ENCODE data around the gene GPC5.

GPC5 gene

GRCh38 chr13:91576590-91576989 is 178.2 kb downstream of the GPC5 start:
- H3K36me3 ChIP-seq: no peaks in the 10 kb centered on the region
- no peak for TF ChIP-seq CTCF (IDR thresholded peaks at IDR 0.05)
- no peak overlapping the region for H3K4me3 ChIP-seq
- no peak overlapping the region for H3K27ac ChIP-seq
- DNase-seq: no peak
- no peaks in the 10 kb centered on the region for H3K4me1 ChIP-seq
- intact Hi-C loops (cut with DNase I; ENCODE audit: low total_unique reads): no loop called here
- H3K27me3 ChIP-seq: no peaks in the 10 kb centered on the region
- no peaks in the 10 kb centered on the region for H3K9me3 ChIP-seq

GRCh38 chr13:91579320-91579719 is 180.9 kb downstream of the GPC5 start:
- Histone ChIP-seq H3K36me3 (no peaks in the 10 kb centered on the region), H3K27ac (no peak overlapping the region), H3K4me1 (no peaks in the 10 kb centered on the region), H3K27me3 (no peaks in the 10 kb centered on the region), H3K4me3 (no peak overlapping the region), H3K9me3 (no peaks in the 10 kb centered on the region)
- DNase-seq: no peak
- TF ChIP-seq CTCF (IDR thresholded peaks at IDR 0.05): no peak
- intact Hi-C loops (cut with DNase I; ENCODE audit: low total_unique reads): no loop called here

GRCh38 chr13:91580749-91581148 is 182.3 kb downstream of the GPC5 start:
- H3K36me3 ChIP-seq: no peaks in the 10 kb centered on the region
- H3K4me1 ChIP-seq: no peaks in the 10 kb centered on the region

GRCh38 chr13:91586609-91587008 is 188.2 kb downstream of the GPC5 start:
- Histone ChIP-seq H3K4me3 (no peak overlapping the region), H3K36me3 (no peaks in the 10 kb centered on the region), H3K27ac (no peak overlapping the region), H3K4me1 (no peaks in the 10 kb centered on the region), H3K9me3 (no peaks in the 10 kb centered on the region), H3K27me3 (no peaks in the 10 kb centered on the region)
- intact Hi-C loops (cut with DNase I; ENCODE audit: low total_unique reads): no loop called here
- DNase-seq: no peak
- no peak for TF ChIP-seq CTCF (IDR thresholded peaks at IDR 0.05)

More at GRCh38 chr13:91580749-91581148, 182.3 kb downstream of the GPC5 start:
- H3K9me3 ChIP-seq: no peaks in the 10 kb centered on the region
- no peak for DNase-seq
- H3K4me3 ChIP-seq: no peak overlapping the region
- TF ChIP-seq CTCF (IDR thresholded peaks at IDR 0.05): no peak
- H3K27me3 ChIP-seq: no peaks in the 10 kb centered on the region
- intact Hi-C loops (cut with DNase I; ENCODE audit: low total_unique reads): no loop called here
- H3K27ac ChIP-seq: no peak overlapping the region

DNA sequence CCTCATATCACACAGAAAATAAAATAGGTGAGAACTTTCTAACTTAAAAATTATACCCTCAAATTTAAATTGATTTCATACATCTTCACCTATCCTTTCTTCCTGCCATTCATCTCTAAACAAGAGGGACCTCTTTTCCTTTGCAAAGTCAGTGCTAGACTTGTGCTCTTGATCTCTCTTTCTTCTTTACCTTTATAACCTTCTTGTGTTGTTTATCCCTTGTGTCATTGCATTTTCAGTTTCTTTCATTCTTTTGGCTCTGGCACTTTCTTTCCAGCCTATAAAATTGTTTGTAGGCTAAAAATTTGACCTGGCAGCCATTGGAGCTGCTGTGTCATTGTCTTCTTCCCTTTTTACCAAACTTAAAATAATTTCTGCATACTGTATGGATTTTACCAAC is 190.1 kb downstream of the GPC5 start:
- no peak overlapping the region for H3K4me3 ChIP-seq
- DNase-seq: no peak
- no peak for TF ChIP-seq CTCF (IDR thresholded peaks at IDR 0.05)
- intact Hi-C loops (cut with DNase I; ENCODE audit: low total_unique reads): no loop called here
- no peaks in the 10 kb centered on the region for H3K9me3 ChIP-seq
- no peaks in the 10 kb centered on the region for H3K36me3 ChIP-seq
- H3K4me1 ChIP-seq: no peaks in the 10 kb centered on the region
- H3K27ac ChIP-seq: no peak overlapping the region
- no peaks in the 10 kb centered on the region for H3K27me3 ChIP-seq

Data from tibial artery (tissue), 4 donors.